GM12864 (cell line): ENCODE measurements around the gene MSI2.

Source experiments
- DNase-seq: peaks from one replicate; pipeline ENCODE4 v3.0.0-alpha.2; 2011; ENCODE audit warnings: low read depth
- H3K4me3 ChIP-seq: 2 replicates; pipeline ENCODE4 v1.5.1; 2011; ENCODE audit warnings: mild to moderate bottlenecking, low read depth, low read length, control low read depth
- TF ChIP-seq, protein P1 (sequence below): IDR thresholded peaks from 2 replicates; pipeline ENCODE4 v1.5.1; 2011; ENCODE audit warnings: low read depth, mild to moderate bottlenecking, moderate library complexity, low read length, control low read depth, inconsistent platforms; ENCODE audit errors: missing control alignments

MSI2 gene

GRCh38 chr17:57721967-57722703 lies 465.8 kb downstream of the MSI2 start:
- H3K4me3 ChIP-seq: no peak overlapping the region
- no peak for DNase-seq
- TF ChIP-seq, protein P1, sequence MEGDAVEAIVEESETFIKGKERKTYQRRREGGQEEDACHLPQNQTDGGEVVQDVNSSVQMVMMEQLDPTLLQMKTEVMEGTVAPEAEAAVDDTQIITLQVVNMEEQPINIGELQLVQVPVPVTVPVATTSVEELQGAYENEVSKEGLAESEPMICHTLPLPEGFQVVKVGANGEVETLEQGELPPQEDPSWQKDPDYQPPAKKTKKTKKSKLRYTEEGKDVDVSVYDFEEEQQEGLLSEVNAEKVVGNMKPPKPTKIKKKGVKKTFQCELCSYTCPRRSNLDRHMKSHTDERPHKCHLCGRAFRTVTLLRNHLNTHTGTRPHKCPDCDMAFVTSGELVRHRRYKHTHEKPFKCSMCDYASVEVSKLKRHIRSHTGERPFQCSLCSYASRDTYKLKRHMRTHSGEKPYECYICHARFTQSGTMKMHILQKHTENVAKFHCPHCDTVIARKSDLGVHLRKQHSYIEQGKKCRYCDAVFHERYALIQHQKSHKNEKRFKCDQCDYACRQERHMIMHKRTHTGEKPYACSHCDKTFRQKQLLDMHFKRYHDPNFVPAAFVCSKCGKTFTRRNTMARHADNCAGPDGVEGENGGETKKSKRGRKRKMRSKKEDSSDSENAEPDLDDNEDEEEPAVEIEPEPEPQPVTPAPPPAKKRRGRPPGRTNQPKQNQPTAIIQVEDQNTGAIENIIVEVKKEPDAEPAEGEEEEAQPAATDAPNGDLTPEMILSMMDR: no peak

DNA sequence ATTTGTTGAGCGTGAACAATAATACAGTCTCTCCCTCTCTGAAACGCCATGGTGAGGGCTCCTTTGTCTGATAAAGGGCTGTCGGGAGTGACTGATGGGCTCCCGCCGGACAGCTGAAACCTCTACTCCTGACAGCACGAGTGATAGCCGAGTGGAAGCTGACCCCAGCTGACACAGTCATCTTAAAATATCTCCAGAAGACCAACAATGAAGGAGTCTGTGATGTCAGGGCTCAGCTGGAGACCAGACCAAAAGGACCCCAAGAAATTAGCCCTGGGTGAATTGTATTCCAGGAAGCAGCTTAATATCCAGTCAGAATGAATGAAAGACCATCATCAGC lies 466.4 kb downstream of the MSI2 start:
- TF ChIP-seq, protein P1: no peak
- H3K4me3 ChIP-seq: no peak overlapping the region
- DNase-seq: no peak

- DNase-seq: no peak
Measured at GRCh38 chr17:57723427-57724025, 467.2 kb downstream of the MSI2 start.

GRCh38 chr17:57724026-57724728 lies 467.9 kb downstream of the MSI2 start:
- no peak for DNase-seq
- no peak overlapping the region for H3K4me3 ChIP-seq
- TF ChIP-seq, protein P1: no peak

More at GRCh38 chr17:57723427-57724025, 467.2 kb downstream of the MSI2 start:
- H3K4me3 ChIP-seq: no peak overlapping the region
- TF ChIP-seq, protein P1: no peak

GRCh38 chr17:57724729-57725125 lies 468.4 kb downstream of the MSI2 start:
- TF ChIP-seq, protein P1: no peak
- DNase-seq: no peak
- H3K4me3 ChIP-seq: no peak overlapping the region

DNA sequence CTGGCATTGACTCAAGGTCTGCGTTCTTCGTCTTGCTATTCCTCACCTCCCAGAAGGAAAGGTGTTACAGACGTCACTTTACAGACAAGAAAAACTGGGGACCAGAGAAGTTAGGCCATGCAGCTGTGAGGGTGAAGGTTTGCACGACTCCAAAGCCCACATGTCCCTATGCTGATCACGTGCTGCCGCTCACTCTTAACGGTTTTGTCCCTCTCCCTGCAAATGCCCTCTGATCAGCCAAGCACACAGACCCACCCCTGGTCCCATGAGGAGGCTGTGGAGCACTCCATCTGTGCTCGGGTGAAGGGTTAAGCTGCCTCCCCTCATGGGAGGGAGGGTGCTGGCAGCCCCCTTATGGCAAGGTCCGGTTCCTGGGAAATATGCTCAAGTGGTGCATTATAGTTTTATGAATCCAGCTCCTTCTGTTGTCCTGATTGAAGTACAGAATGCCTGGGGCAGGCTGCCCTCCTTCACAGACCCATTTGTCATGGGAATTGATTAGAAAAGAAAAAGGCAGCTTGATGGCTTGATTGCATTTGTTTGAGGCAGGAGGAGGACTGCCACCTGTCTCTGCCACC lies 470.0 kb downstream of the MSI2 start:
- TF ChIP-seq, protein P1: no peak
- no peak for DNase-seq
- no peak overlapping the region for H3K4me3 ChIP-seq
